ENCODE results near the gene IGF2.

The IGF2 gene

GRCh38 chr11:2134022-2135010 is 4.9 kb downstream of the IGF2 start:
- H4K91ac ChIP-seq (ENCODE audit: low read depth, low read length, poor library complexity): no peak overlapping the region
- H3K4me2 ChIP-seq (ENCODE audit: insufficient read depth, low read length, poor library complexity, severe bottlenecking): no peak overlapping the region
- peaks cover 4 to 7% of the 10 kb centered on the region in 2 donors for H3K4me1 ChIP-seq (ENCODE audit: control insufficient read depth in 2 of 2, insufficient read depth in 1 of 2, low read depth in 1 of 2, low read length in 2 of 2)
- no peak overlapping the region for H2BK120ac ChIP-seq (ENCODE audit: low read depth, low read length)
- peak overlapping the region; percentile 48 for H4K8ac ChIP-seq (ENCODE audit: low read depth, low read length)
- no peak for DNase-seq (ENCODE audit: low spot score)
- peaks cover 0 to 8% of the 10 kb centered on the region in 2 donors for H3K9me3 ChIP-seq (replicated peaks in 1 of 2; ENCODE audit: control insufficient read depth in 2 of 2, insufficient read depth in 1 of 2, low read depth in 1 of 2, low read length in 2 of 2)
- H3K4me3 ChIP-seq (ENCODE audit: low read length in 2 of 2): no peak overlapping the region
- WGBS, 2 donors (ENCODE audit: extremely low coverage in 2 of 2, insufficient read length in 2 of 2, insufficient replicate concordance in 1 of 2): no CpG with 5 or more reads among the region's 19 CpGs
- H3K4ac ChIP-seq (ENCODE audit: low read length): no peak overlapping the region
- no peak overlapping the region for H3K9ac ChIP-seq (ENCODE audit: low read depth, low read length, poor library complexity)
- H3K27ac ChIP-seq (replicated peaks; ENCODE audit: low read length): no peak overlapping the region
- H3K14ac ChIP-seq (ENCODE audit: low read length): no peak overlapping the region
- H3K23ac ChIP-seq (ENCODE audit: low read depth, low read length, poor library complexity): no peak overlapping the region
- no peaks in the 10 kb centered on the region for H3K36me3 ChIP-seq (replicated peaks in 1 of 2; ENCODE audit: control insufficient read depth in 2 of 2, insufficient read depth in 2 of 2, low read length in 2 of 2)
- peak overlapping the region; percentile 78 for H3K18ac ChIP-seq (ENCODE audit: low read length)
- peak overlapping the region; percentile 58 for H2BK12ac ChIP-seq (ENCODE audit: low read length)
- H2BK5ac ChIP-seq (ENCODE audit: low read length): no peak overlapping the region
- H2AK5ac ChIP-seq (ENCODE audit: low read depth, low read length): peak overlapping the region; percentile 96
- H2BK15ac ChIP-seq (ENCODE audit: low read length): peak overlapping the region; percentile 92
- H3K27me3 ChIP-seq (ENCODE audit: control insufficient read depth in 3 of 3, insufficient read depth in 3 of 3, low read depth in 1 of 3, low read length in 3 of 3): peaks cover 2 to 67% (median 62%) of the 10 kb centered on the region in 3 experiments
- H3K79me1 ChIP-seq (ENCODE audit: low read depth, low read length): no peaks in the 10 kb centered on the region
- no peak overlapping the region for H2AFZ ChIP-seq (ENCODE audit: low read length)

- Histone ChIP-seq H3K9ac (ENCODE audit: low read depth, low read length, poor library complexity) (no peak overlapping the region), H4K91ac (ENCODE audit: low read depth, low read length, poor library complexity) (no peak overlapping the region), H3K79me1 (ENCODE audit: low read depth, low read length) (no peaks in the 10 kb centered on the region), H3K14ac (ENCODE audit: low read length) (peak overlapping the region; percentile 84), H3K4me3 (ENCODE audit: low read length in 2 of 2) (no peak overlapping the region), H2BK5ac (ENCODE audit: low read length) (no peak overlapping the region), H2AFZ (ENCODE audit: low read length) (no peak overlapping the region), H3K36me3 (replicated peaks in 1 of 2; ENCODE audit: control insufficient read depth in 2 of 2, insufficient read depth in 2 of 2, low read length in 2 of 2) (no peaks in the 10 kb centered on the region), H3K4me2 (ENCODE audit: insufficient read depth, low read length, poor library complexity, severe bottlenecking) (no peak overlapping the region), H2BK12ac (ENCODE audit: low read length) (peak overlapping the region; percentile 94), H2BK120ac (ENCODE audit: low read depth, low read length) (no peak overlapping the region), H4K8ac (ENCODE audit: low read depth, low read length) (peak overlapping the region; percentile 48), H3K4ac (ENCODE audit: low read length) (no peak overlapping the region), H3K27me3 (ENCODE audit: control insufficient read depth in 3 of 3, insufficient read depth in 3 of 3, low read depth in 1 of 3, low read length in 3 of 3) (peaks cover 0 to 66% (median 54%) of the 10 kb centered on the region in 3 experiments), H3K23ac (ENCODE audit: low read depth, low read length, poor library complexity) (peak overlapping the region; percentile 50), H2BK15ac (ENCODE audit: low read length) (peak overlapping the region; percentile 92), H3K4me1 (ENCODE audit: control insufficient read depth in 2 of 2, insufficient read depth in 1 of 2, low read depth in 1 of 2, low read length in 2 of 2) (peaks cover 4 to 7% of the 10 kb centered on the region in 2 donors), H2AK5ac (ENCODE audit: low read depth, low read length) (peak overlapping the region; percentile 96), H3K18ac (ENCODE audit: low read length) (peak overlapping the region; percentile 78), H3K27ac (replicated peaks; ENCODE audit: low read length) (no peak overlapping the region), H3K9me3 (replicated peaks in 1 of 2; ENCODE audit: control insufficient read depth in 2 of 2, insufficient read depth in 1 of 2, low read depth in 1 of 2, low read length in 2 of 2) (peaks cover 0 to 8% of the 10 kb centered on the region in 2 donors)
- no peak for DNase-seq (ENCODE audit: low spot score)
- WGBS, 2 donors (ENCODE audit: extremely low coverage in 2 of 2, insufficient read length in 2 of 2, insufficient replicate concordance in 1 of 2): no CpG with 5 or more reads among the region's 33 CpGs
Observed at GRCh38 chr11:2133241-2134021, 5.8 kb downstream of the IGF2 start.

- no peak overlapping the region for H2AFZ ChIP-seq (ENCODE audit: low read length)
- no peak overlapping the region for H2BK120ac ChIP-seq (ENCODE audit: low read depth, low read length)
- no peak overlapping the region for H3K4me3 ChIP-seq (ENCODE audit: low read length in 2 of 2)
- H3K4me1 ChIP-seq (ENCODE audit: control insufficient read depth in 2 of 2, insufficient read depth in 1 of 2, low read depth in 1 of 2, low read length in 2 of 2): peaks cover 2 to 7% of the 10 kb centered on the region in 2 donors
- no peak for DNase-seq (ENCODE audit: low spot score)
- H3K23ac ChIP-seq (ENCODE audit: low read depth, low read length, poor library complexity): no peak overlapping the region
- H3K79me1 ChIP-seq (ENCODE audit: low read depth, low read length): no peaks in the 10 kb centered on the region
- H2BK5ac ChIP-seq (ENCODE audit: low read length): no peak overlapping the region
- peak overlapping the region; percentile 23 for H3K4me2 ChIP-seq (ENCODE audit: insufficient read depth, low read length, poor library complexity, severe bottlenecking)
- H3K9me3 ChIP-seq (replicated peaks in 1 of 2; ENCODE audit: control insufficient read depth in 2 of 2, insufficient read depth in 1 of 2, low read depth in 1 of 2, low read length in 2 of 2): peaks cover 0 to 8% of the 10 kb centered on the region in 2 donors
- peak overlapping the region; percentile 84 for H3K14ac ChIP-seq (ENCODE audit: low read length)
- no peak overlapping the region for H3K9ac ChIP-seq (ENCODE audit: low read depth, low read length, poor library complexity)
- H2BK15ac ChIP-seq (ENCODE audit: low read length): peak overlapping the region; percentile 19
- no peak overlapping the region for H4K8ac ChIP-seq (ENCODE audit: low read depth, low read length)
- no CpG with 5 or more reads among the region's 24 CpGs for WGBS, 2 donors (ENCODE audit: extremely low coverage in 2 of 2, insufficient read length in 2 of 2, insufficient replicate concordance in 1 of 2)
- H2AK5ac ChIP-seq (ENCODE audit: low read depth, low read length): no peak overlapping the region
- H3K27me3 ChIP-seq (ENCODE audit: control insufficient read depth in 3 of 3, insufficient read depth in 3 of 3, low read depth in 1 of 3, low read length in 3 of 3): peaks cover 0 to 62% (median 48%) of the 10 kb centered on the region in 3 experiments
- H3K18ac ChIP-seq (ENCODE audit: low read length): peak overlapping the region; percentile 67
- no peak overlapping the region for H2BK12ac ChIP-seq (ENCODE audit: low read length)
- H3K27ac ChIP-seq (replicated peaks; ENCODE audit: low read length): no peak overlapping the region
- H4K91ac ChIP-seq (ENCODE audit: low read depth, low read length, poor library complexity): no peak overlapping the region
- H3K4ac ChIP-seq (ENCODE audit: low read length): no peak overlapping the region
- no peaks in the 10 kb centered on the region for H3K36me3 ChIP-seq (replicated peaks in 1 of 2; ENCODE audit: control insufficient read depth in 2 of 2, insufficient read depth in 2 of 2, low read length in 2 of 2)
Observed at GRCh38 chr11:2132874-2133240, 6.3 kb downstream of the IGF2 start.

All from neuronal stem cell (in vitro differentiated cells).